ENCODE results near the gene SLC2A4RG. TPM values are rescaled to one million over a fixed set of nuclear protein-coding genes. Genes with fewer than 3 reads are reported as not detected.

SLC2A4RG gene
- total and polyA plus RNA-seq, 2 donors (not counting 3 experiments of a cell fraction or from before 2014, with no cell fraction given) = 41.7 to 69.4 TPM

GRCh38 chr20:63783970-63784369, 44.4 kb downstream of the SLC2A4RG start:
- intact Hi-C loops (cut with micrococcal nuclease) (no loop called here), dilution Hi-C loops (cut with MboI; ENCODE audit: extremely low pct_ligation_motif_present, low sequenced_read_pairs) (no loop called here)
- POLR2A ChIA-PET = no interaction called here
- Histone ChIP-seq H3K27ac (ENCODE audit: insufficient read depth, low read depth, low read length) (no peak overlapping the region), H2AFZ (ENCODE audit: low read depth, low read length) (no peak overlapping the region), H3K79me2 (ENCODE audit: control insufficient read depth, insufficient read depth, low read length) (no peaks in the 10 kb centered on the region), H3K9ac (replicated peaks; ENCODE audit: extremely low read depth, insufficient read depth, low read length) (no peak overlapping the region), H3K9me3 (replicated peaks; ENCODE audit: control insufficient read depth, insufficient read depth, low read length) (no peaks in the 10 kb centered on the region), H3K9me1 (replicated peaks; ENCODE audit: control insufficient read depth, extremely low read depth, insufficient read depth, low read length) (no peaks in the 10 kb centered on the region), H3K4me1 (ENCODE audit: control insufficient read depth, extremely low read depth, insufficient read depth, low read length) (no peaks in the 10 kb centered on the region), H3K4me3 (replicated peaks in 1 of 3; ENCODE audit: insufficient read depth in 1 of 3, low read depth in 1 of 3, low read length in 3 of 3) (no peak overlapping the region), H3K36me3 (ENCODE audit: control insufficient read depth in 2 of 2, extremely low read depth in 1 of 2, insufficient read depth in 2 of 2, low read length in 2 of 2) (no peaks in the 10 kb centered on the region), H4K20me1 (replicated peaks; ENCODE audit: control insufficient read depth, extremely low read depth, insufficient read depth, low read length) (no peaks in the 10 kb centered on the region), H3K4me2 (ENCODE audit: insufficient read depth, low read length) (no peak overlapping the region), H3K27me3 (ENCODE audit: control insufficient read depth in 2 of 2, insufficient read depth in 2 of 2, low read length in 2 of 2) (no peaks in the 10 kb centered on the region)
- DNase-seq (ENCODE audit: low read depth, low spot score) = no peak
- CTCF ChIA-PET = interaction anchor here (0.7 to 3.8 kb wide), 7 partner anchors 9 to 288 kb away, joined by 3 to 32 read pairs (median 7); partner anchors contain the start of gene TPD52L2
- TF ChIP-seq JUN (IDR thresholded peaks at IDR 0.05; ENCODE audit: borderline replicate concordance, insufficient read depth, insufficient read length, low read depth) (no peak), GATA2 (IDR thresholded peaks at IDR 0.05; ENCODE audit: insufficient read depth, insufficient read length, low read depth, low read length) (no peak), MYC (IDR thresholded peaks at IDR 0.05; ENCODE audit: low read depth, low read length) (no peak), CTCF (IDR thresholded peaks at IDR 0.05; ENCODE audit: extremely low read depth in 1 of 2, insufficient read depth in 1 of 2, low read depth in 1 of 2, low read length in 2 of 2) (no peak), FOS (IDR thresholded peaks at IDR 0.05; ENCODE audit: borderline replicate concordance, insufficient read depth, low read length) (no peak), EZH2 (IDR thresholded peaks at IDR 0.05; ENCODE audit: borderline replicate concordance, low read depth, low read length, severe bottlenecking) (no peak), POLR2A (IDR thresholded peaks at IDR 0.05; ENCODE audit: low read depth, low read length) (no peak), POLR2AphosphoS5 (IDR thresholded peaks at IDR 0.05; ENCODE audit: insufficient read depth, low read depth, low read length) (no peak), MAX (IDR thresholded peaks at IDR 0.05; ENCODE audit: insufficient read depth, insufficient read length) (no peak)
- no TSS peak for BruUV-seq (replicated peaks)
- no peak for FAIRE-seq
